Heart left ventricle (tissue), 16 donors: ENCODE results near the gene TMEM248. TPM values are rescaled to one million over a fixed set of nuclear protein-coding genes. Genes with fewer than 3 reads are reported as not detected.

ENCODE experiments used
- ATAC-seq, 4 donors: fragments of 200-7000 bp; cut with Tn5 transposase; one replicate each; pipeline ENCODE4 v1.9.1; 2020 to 2022; ENCODE audit warnings: moderate library complexity in 4 of 4, mild to moderate bottlenecking in 3 of 4, moderate number of reproducible peaks in 1 of 4
- DNase-seq, 5 donors: peaks; one replicate each; pipeline ENCODE4 v3.0.0-alpha.2; 2020
- H3K27ac ChIP-seq, 12 donors: fragments of 200-600 bp; sonication (generic) in 4 of 12; one replicate each; pipeline versions ENCODE4 v1.5.0 to v1.8.0; 2016 to 2022; ENCODE audit warnings: mild to moderate bottlenecking in 2 of 12
- H3K27me3 ChIP-seq, 9 donors: fragments of 200-600 bp; sonication (generic) in 2 of 9; one replicate each; pipeline versions ENCODE4 v1.5.1 to v1.8.0; 2016 to 2022; ENCODE audit warnings: mild to moderate bottlenecking in 3 of 9
- H3K36me3 ChIP-seq, 9 donors: fragments of 200-600 bp; sonication (generic) in 2 of 9; one replicate each; pipeline versions ENCODE4 v1.5.0 to v1.8.0; 2018 to 2022; ENCODE audit warnings: mild to moderate bottlenecking in 2 of 9
- H3K4me1 ChIP-seq, 12 donors: fragments of 200-600 bp; sonication (generic) in 4 of 12; one replicate each; pipeline versions ENCODE4 v1.5.0 to v1.8.0; 2016 to 2022; ENCODE audit warnings: mild to moderate bottlenecking in 3 of 12
- H3K4me3 ChIP-seq, 12 donors: fragments of 200-600 bp; sonication (generic) in 4 of 12; one replicate each; pipeline versions ENCODE4 v1.5.0 to v1.8.0; 2017 to 2022; ENCODE audit warnings: mild to moderate bottlenecking in 9 of 12, moderate library complexity in 4 of 12
- H3K9me3 ChIP-seq, 12 donors: fragments of 200-600 bp; sonication (generic) in 4 of 12; one replicate each; pipeline versions ENCODE4 v1.5.0 to v1.8.0; 2016 to 2022; ENCODE audit warnings: mild to moderate bottlenecking in 1 of 12
- CTCF ChIP-seq, 12 donors: fragments of 200-600 bp; sonication (generic) in 4 of 12; IDR thresholded peaks; one replicate each; pipeline versions ENCODE4 v1.5.0 to v1.8.0; 2018 to 2022; ENCODE audit warnings: antibody characterized with exemption in 12 of 12, mild to moderate bottlenecking in 5 of 12
- POLR2A ChIP-seq, 2 donors: fragments of 450-650 bp; IDR thresholded peaks; one replicate each; pipeline ENCODE4 v1.6.1; 2017; ENCODE audit warnings: antibody characterized with exemption in 2 of 2, mild to moderate bottlenecking in 2 of 2, moderate library complexity in 2 of 2
- WGBS, 4 donors: extraction: QIAGEN DNeasy Blood & Tissue Kit in 2 of 4; methylation state at CpG; one replicate each; pipeline versions ENCODE4 v1.1.5 to v1.1.7; 2013 to 2018; 5-methylcytosine and 5-hydroxymethylcytosine counted together
- intact Hi-C, 10 donors: fragments of 100-400 bp; cut with DNase I; formaldehyde crosslinking; loops; one replicate each; pipeline versions ENCODE4 v1.11.1 to v1.14.2; 2022
- polyA plus RNA-seq, 2 donors: library from polyadenylated mRNA; stranded (reverse); fragments of 200-250 nt; gene quantifications; one replicate each; pipeline ENCODE4 v1.2.3, GENCODE V29; 2013
- total RNA-seq, 9 donors: library from RNA; depleted of rRNA in 2 of 9; stranded (reverse); fragments of >200 nt in 2 of 9; fragmentation: NEBNext Ultra II Directional in 3 of 9; extraction: Animal tissue kit (Norgen Biotek cat#: 25700) in 3 of 9; gene quantifications; one replicate each; pipeline versions ENCODE4 v1.1.0 to v1.2.4, GENCODE V29; 2016 to 2023
- donor health status: ischemic (EF 13 %, LVEDD 7.1; RV severe dilation, severe dysfunction).
- donor health status: healthy with polysubstance abuse.
- donor health status: DM: no; HTN: yes; CAD: no.
- donor health status: DM: no; HTN: no; CAD: no.
- donor health status: ischemic (EF 25% LVEDD 6.9; RV normal size, moderate dysfunction).
- donor health status: ischemic (EF 25% LVEDD 5.7; RV mildly dilated, moderate dysfunction).
- donor health status: healthy.
- donor health status: DM: yes; HTN: yes; CAD: no.
- donor health status: ischemic (EF 35%, LVEDD 5.7; RV mildly dilated, moderate dysfunction).
- donor health status: nonischemic (EF 11% LVEDD 7.7; RV severe dilation, severe dysfunction).
- donor health status: DM: yes; HTN: yes; CAD: no.
- donor health status: PGD.
- donor health status: ischemic (EF 29% LVEDD 5.4; RV normal size, mild dysfunction).
- donor health status: nonischemic (EF 23%, LVEDD 6.1; RV moderate dilation, normal function).

Gene TMEM248
- total and polyA plus RNA-seq, 11 donors = 12.6 to 121 (median 54.6) TPM

GRCh38 chr7:66958538-66959350 is 37.7 kb downstream of the TMEM248 start:
- peaks cover 0 to 12% (median 0%) of the 10 kb centered on the region in 12 donors for H3K4me1 ChIP-seq
- H3K4me3 ChIP-seq = no peak overlapping the region
- ATAC-seq (peak in 1 of 4 donors; percentile 12), DNase-seq (no peak)
- no peak for TF ChIP-seq POLR2A (IDR thresholded peaks at IDR 0.05)
- no peak for TF ChIP-seq CTCF (IDR thresholded peaks at IDR 0.05)
- 90 to 95% (median 94%) methylated on average over 14 to 17 of the region's 17 CpGs for WGBS, 4 donors
- intact Hi-C loops = no loop called here
- H3K36me3 ChIP-seq = peaks cover 0 to 73% (median 55%) of the 10 kb centered on the region in 9 donors
- H3K9me3 ChIP-seq = no peaks in the 10 kb centered on the region
- no peaks in the 10 kb centered on the region for H3K27me3 ChIP-seq
- H3K27ac ChIP-seq = no peak overlapping the region

GRCh38 chr7:66960192-66960591 is 39.2 kb downstream of the TMEM248 start:
- DNase-seq (no peak), ATAC-seq (no peak)
- intact Hi-C loops = no loop called here
- TF ChIP-seq CTCF (IDR thresholded peaks at IDR 0.05) = no peak
- no peak for TF ChIP-seq POLR2A (IDR thresholded peaks at IDR 0.05)
- Histone ChIP-seq H3K27ac (no peak overlapping the region), H3K27me3 (no peaks in the 10 kb centered on the region), H3K9me3 (no peaks in the 10 kb centered on the region), H3K4me1 (peaks cover 0 to 12% (median 0%) of the 10 kb centered on the region in 12 donors), H3K36me3 (peaks cover 0 to 59% (median 41%) of the 10 kb centered on the region in 9 donors), H3K4me3 (no peak overlapping the region)
- 96 to 100% (median 98%) methylated on average over 4 of the region's 4 CpGs for WGBS, 4 donors

GRCh38 chr7:66961096-66961495 is 40.1 kb downstream of the TMEM248 start:
- TF ChIP-seq POLR2A (IDR thresholded peaks at IDR 0.05) (no peak), CTCF (IDR thresholded peaks at IDR 0.05) (no peak)
- ATAC-seq = no peak

GRCh38 chr7:66964411-66964810 is 43.4 kb downstream of the TMEM248 start:
- Histone ChIP-seq H3K4me1 (no peaks in the 10 kb centered on the region), H3K9me3 (no peaks in the 10 kb centered on the region), H3K27ac (no peak overlapping the region), H3K4me3 (no peak overlapping the region), H3K36me3 (peaks cover 0 to 18% (median 7%) of the 10 kb centered on the region in 9 donors), H3K27me3 (no peaks in the 10 kb centered on the region)
- no peak for TF ChIP-seq POLR2A (IDR thresholded peaks at IDR 0.05)
- TF ChIP-seq CTCF (IDR thresholded peaks at IDR 0.05) = no peak
- ATAC-seq (no peak), DNase-seq (no peak)
- 32 to 44% (median 40%) methylated on average over 4 of the region's 4 CpGs for WGBS, 4 donors
- intact Hi-C loops = no loop called here

More at GRCh38 chr7:66961096-66961495, 40.1 kb downstream of the TMEM248 start:
- intact Hi-C loops = no loop called here
- Histone ChIP-seq H3K4me3 (no peak overlapping the region), H3K27ac (no peak overlapping the region), H3K9me3 (no peaks in the 10 kb centered on the region), H3K36me3 (peaks cover 0 to 50% (median 32%) of the 10 kb centered on the region in 9 donors), H3K4me1 (peaks cover 0 to 12% (median 0%) of the 10 kb centered on the region in 12 donors), H3K27me3 (no peaks in the 10 kb centered on the region)
- 94 to 98% (median 95%) methylated on average over 5 of the region's 5 CpGs for WGBS, 4 donors
- no peak for DNase-seq
